Ectodermal cell (in vitro differentiated cells): ENCODE results near the gene ABCC6. TPM values are rescaled to one million over a fixed set of nuclear protein-coding genes. Genes with fewer than 3 reads are reported as not detected.
"Not testable (repeated sequence)": the region's sequence is repeated elsewhere in the genome, so short reads cannot be mapped to it uniquely, and the experiment has no call there.

ENCODE experiments used
- H3K27ac ChIP-seq: 2 replicates; pipeline ENCODE4 v1.7.0; 2013; ENCODE audit warnings: mild to moderate bottlenecking, low read depth, low read length; ENCODE audit not compliant: insufficient read depth, poor library complexity, severe bottlenecking
- H3K27me3 ChIP-seq: 2 replicates; pipeline ENCODE4 v1.7.0; 2013; ENCODE audit warnings: mild to moderate bottlenecking, low read length; ENCODE audit not compliant: insufficient read depth, control insufficient read depth, poor library complexity, severe bottlenecking
- H3K36me3 ChIP-seq: one replicate; pipeline ENCODE4 v1.7.0; 2013; ENCODE audit warnings: low read length; ENCODE audit not compliant: control insufficient read depth, insufficient read depth
- H3K4me1 ChIP-seq: one replicate; pipeline ENCODE4 v1.7.0; 2013; ENCODE audit warnings: low read length; ENCODE audit not compliant: control insufficient read depth, insufficient read depth
- H3K4me3 ChIP-seq: 2 replicates; pipeline ENCODE4 v1.7.0; 2013; ENCODE audit warnings: low read depth, low read length, control low read depth; ENCODE audit not compliant: insufficient read depth
- H3K9me3 ChIP-seq: 2 replicates; pipeline ENCODE4 v1.7.0; 2013; ENCODE audit warnings: mild to moderate bottlenecking, low read length, moderate library complexity; ENCODE audit not compliant: control insufficient read depth
- WGBS, 2 experiments: methylation state at CpG; one replicate each; pipeline ENCODE4 v1.1.7; 2013; ENCODE audit warnings: missing lambda C conversion rate in 2 of 2; 5-methylcytosine and 5-hydroxymethylcytosine counted together
- polyA plus RNA-seq, 4 experiments: library from polyadenylated mRNA; stranded (reverse); fragments of 50-300 nt; gene quantifications; one replicate each; pipeline ENCODE4 v1.2.3, GENCODE V29; 2013

The ABCC6 gene
- polyA plus RNA-seq (2013, experiment 1 of 4): 6.1 TPM
- 6.8 TPM for polyA plus RNA-seq (2013, experiment 2 of 4)
- 4.9 TPM for polyA plus RNA-seq (2013, experiment 3 of 4)
- 6.8 TPM for polyA plus RNA-seq (2013, experiment 4 of 4)

GRCh38 chr16:16222850-16223661, at the start of gene ABCC6:
TSS of gene ABCC6 (minus strand) at chr16:16223494. CDS start at chr16:16223434, 60 bp downstream.
- 4 to 8% methylated on average over 12 to 16 of the region's 38 CpGs for WGBS, 2 experiments
- H3K27ac ChIP-seq, H3K27me3 ChIP-seq, H3K4me1 ChIP-seq, H3K9me3 ChIP-seq, H3K36me3 ChIP-seq, H3K4me3 ChIP-seq: not testable (repeated sequence)

- H3K4me3 ChIP-seq, H3K4me1 ChIP-seq, H3K36me3 ChIP-seq, H3K27me3 ChIP-seq, H3K9me3 ChIP-seq, H3K27ac ChIP-seq: not testable (repeated sequence)
- WGBS, 2 experiments: 93 to 94% methylated on average over 2 to 3 of the region's 14 CpGs
Observed at GRCh38 chr16:16272573-16273221, 49.4 kb upstream of the ABCC6 start.

GRCh38 chr16:16271658-16272057, 48.4 kb upstream of the ABCC6 start:
- not testable (repeated sequence) for H3K27me3 ChIP-seq, H3K4me3 ChIP-seq, H3K27ac ChIP-seq, H3K9me3 ChIP-seq, H3K4me1 ChIP-seq, H3K36me3 ChIP-seq
- no CpG with 5 or more reads among the region's 8 CpGs for WGBS, 2 experiments

- H3K9me3 ChIP-seq, H3K4me1 ChIP-seq, H3K27me3 ChIP-seq, H3K36me3 ChIP-seq, H3K27ac ChIP-seq, H3K4me3 ChIP-seq: not testable (repeated sequence)
- 97 to 100% methylated on average over 4 of the region's 10 CpGs for WGBS, 2 experiments
Observed at GRCh38 chr16:16268185-16268808, 45.0 kb upstream of the ABCC6 start.

GRCh38 chr16:16267708-16268107, 44.4 kb upstream of the ABCC6 start:
- H3K4me1 ChIP-seq, H3K4me3 ChIP-seq, H3K9me3 ChIP-seq, H3K36me3 ChIP-seq, H3K27ac ChIP-seq, H3K27me3 ChIP-seq: not testable (repeated sequence)
- no CpG with 5 or more reads among the region's 3 CpGs for WGBS, 2 experiments

GRCh38 chr16:16265044-16265443, 41.8 kb upstream of the ABCC6 start:
- H3K27me3 ChIP-seq, H3K27ac ChIP-seq, H3K4me1 ChIP-seq, H3K9me3 ChIP-seq, H3K36me3 ChIP-seq, H3K4me3 ChIP-seq: not testable (repeated sequence)
- 89 to 100% methylated on average over 4 to 6 of the region's 9 CpGs for WGBS, 2 experiments

- no CpG with 5 or more reads among the region's 2 CpGs for WGBS, 2 experiments
- H3K9me3 ChIP-seq, H3K4me3 ChIP-seq, H3K4me1 ChIP-seq, H3K36me3 ChIP-seq, H3K27me3 ChIP-seq, H3K27ac ChIP-seq: not testable (repeated sequence)
Observed at GRCh38 chr16:16263947-16264346, 40.7 kb upstream of the ABCC6 start.

GRCh38 chr16:16262954-16263555, 39.8 kb upstream of the ABCC6 start:
- H3K36me3 ChIP-seq, H3K27me3 ChIP-seq, H3K27ac ChIP-seq, H3K4me1 ChIP-seq, H3K4me3 ChIP-seq, H3K9me3 ChIP-seq: not testable (repeated sequence)
- 97 to 98% methylated on average over 6 of the region's 15 CpGs for WGBS, 2 experiments

GRCh38 chr16:16259971-16260370, 36.7 kb upstream of the ABCC6 start:
- not testable (repeated sequence) for H3K4me1 ChIP-seq, H3K4me3 ChIP-seq, H3K27me3 ChIP-seq, H3K27ac ChIP-seq, H3K36me3 ChIP-seq, H3K9me3 ChIP-seq
- no CpG with 5 or more reads among the region's 4 CpGs for WGBS, 2 experiments

GRCh38 chr16:16258822-16259221, 35.5 kb upstream of the ABCC6 start:
- not testable (repeated sequence) for H3K4me3 ChIP-seq, H3K9me3 ChIP-seq, H3K27ac ChIP-seq, H3K4me1 ChIP-seq, H3K36me3 ChIP-seq, H3K27me3 ChIP-seq
- 94 to 97% methylated on average over 2 of the region's 7 CpGs for WGBS, 2 experiments
